NOMO-1 treated with DMSO at 0.1 percent for 48 hours (cell line): Measurements from ENCODE around the gene OR2J3.
"Not testable (repeated sequence)": the region's sequence is repeated elsewhere in the genome, so short reads cannot be mapped to it uniquely, and the experiment has no call there.

Experiments
- DNase-seq: peaks from one replicate; lab custom pipeline; 2025; ENCODE audit not compliant: unreplicated experiment; lab: John Stamatoyannopoulos, UW

Gene OR2J3

DNA sequence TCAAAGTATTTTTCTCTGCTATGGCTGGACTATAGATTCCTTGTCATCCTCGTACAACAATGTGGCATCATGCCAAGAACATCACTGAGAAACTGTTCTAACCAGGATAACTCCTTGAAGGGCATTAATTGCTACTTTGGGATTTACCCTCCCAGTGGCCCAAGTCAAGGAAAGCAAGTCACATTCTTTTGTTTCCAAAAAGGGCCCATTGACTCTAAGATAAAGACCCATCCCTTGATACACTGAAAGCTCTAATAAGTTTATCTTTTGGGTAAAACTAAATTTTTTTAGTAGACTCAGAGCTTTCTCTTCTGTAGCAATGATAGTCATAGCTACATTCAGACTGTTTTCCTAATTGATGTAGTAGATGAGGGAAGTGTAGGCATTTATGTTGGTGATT, at the start of gene OR2J3:
Gene OR2J3, plus strand, starts transcription at position 301 of the 400 bp plus-strand sequence. CDS start 3,833 bp downstream, outside the sequence.
- DNase-seq, result no peak

DNA sequence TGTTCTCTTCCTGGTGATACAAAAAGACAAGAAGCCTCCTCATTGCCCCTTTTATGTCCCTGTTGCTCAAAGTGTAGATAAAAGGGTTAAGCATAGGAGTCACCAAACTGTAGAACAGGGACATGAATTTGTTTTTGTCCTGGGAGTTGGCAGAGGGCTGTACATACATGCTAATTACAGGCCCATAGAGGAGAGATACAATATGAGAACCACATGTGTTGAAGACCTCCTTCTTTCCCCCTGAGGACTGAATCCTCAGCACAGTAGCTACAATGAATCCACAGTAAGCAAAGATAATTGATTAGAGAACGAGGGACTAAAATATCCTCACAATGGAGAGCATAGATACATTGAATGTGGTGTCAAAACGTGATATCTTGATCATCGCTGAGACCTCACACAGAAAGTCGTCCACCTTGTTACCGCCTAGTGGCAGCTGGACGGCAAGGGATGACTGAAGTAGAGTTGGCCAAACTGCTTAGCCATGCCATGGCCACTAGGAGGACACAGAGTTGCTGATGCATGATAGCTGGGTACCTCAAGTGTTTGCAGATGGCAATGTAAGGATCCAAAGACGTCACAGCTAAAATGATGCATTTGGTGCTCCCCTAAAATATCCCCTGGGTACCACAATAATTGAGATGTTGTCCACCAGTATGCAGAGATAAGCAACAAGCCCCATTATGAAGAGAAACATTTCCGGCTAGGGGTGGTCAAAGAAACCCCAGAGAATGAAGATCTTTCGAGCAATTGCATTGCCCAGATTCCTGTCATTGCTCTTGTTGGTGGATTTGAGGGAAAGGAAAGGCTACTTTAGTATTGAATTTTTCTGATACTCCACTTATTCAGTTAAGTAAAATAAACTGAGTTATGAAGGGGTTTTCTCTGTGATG, 35.8 kb upstream of the OR2J3 start:
- DNase-seq, result no peak

DNA sequence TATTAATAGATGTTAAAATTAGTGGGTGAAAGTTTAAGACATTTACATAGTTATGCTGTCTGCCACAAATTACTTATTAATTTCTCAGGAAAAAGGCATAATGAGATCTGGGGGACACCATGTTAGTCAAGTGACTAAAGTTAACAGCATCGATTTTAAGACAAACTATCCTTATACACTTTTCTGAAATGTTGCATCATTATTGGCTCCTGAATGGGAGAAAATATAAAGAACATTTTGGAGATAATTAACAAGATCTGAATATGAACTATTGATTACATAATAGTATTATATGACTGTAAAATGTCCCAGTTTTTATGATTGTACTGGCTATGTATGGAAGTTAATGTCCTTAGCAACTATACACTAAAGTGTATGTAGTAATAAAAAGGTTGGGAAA, 28.7 kb upstream of the OR2J3 start:
- no peak for DNase-seq

- DNase-seq, result no peak
Observed at GRCh38 chr6:29081312-29081711, 26.5 kb upstream of the OR2J3 start.

- no peak for DNase-seq
Observed at GRCh38 chr6:29082457-29082856, 25.4 kb upstream of the OR2J3 start.

DNA sequence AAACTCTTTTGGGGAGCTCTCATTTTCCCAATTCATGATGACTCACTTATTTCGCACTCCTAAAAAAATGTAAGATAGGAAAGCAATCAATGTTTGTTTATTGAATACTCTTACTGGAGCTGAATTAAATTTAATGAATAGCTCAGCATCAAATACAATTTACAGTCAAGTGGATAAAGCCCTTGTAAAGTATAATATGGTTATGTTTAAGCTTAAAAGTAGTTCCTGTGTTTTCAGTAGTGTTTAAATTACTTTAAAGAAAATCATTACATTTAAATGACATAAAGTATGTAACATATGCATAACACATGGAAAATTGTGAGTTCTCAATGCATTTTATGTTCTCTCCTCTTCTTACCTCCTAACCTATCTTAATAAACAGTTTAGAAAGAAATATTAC, 20.6 kb upstream of the OR2J3 start, which contains the start of gene OR2B3:
Gene OR2B3, minus strand, starts transcription at position 101 of the 400 bp plus-strand sequence. Its CDS starts 65 bp downstream, at position 36.
- no peak for DNase-seq

DNA sequence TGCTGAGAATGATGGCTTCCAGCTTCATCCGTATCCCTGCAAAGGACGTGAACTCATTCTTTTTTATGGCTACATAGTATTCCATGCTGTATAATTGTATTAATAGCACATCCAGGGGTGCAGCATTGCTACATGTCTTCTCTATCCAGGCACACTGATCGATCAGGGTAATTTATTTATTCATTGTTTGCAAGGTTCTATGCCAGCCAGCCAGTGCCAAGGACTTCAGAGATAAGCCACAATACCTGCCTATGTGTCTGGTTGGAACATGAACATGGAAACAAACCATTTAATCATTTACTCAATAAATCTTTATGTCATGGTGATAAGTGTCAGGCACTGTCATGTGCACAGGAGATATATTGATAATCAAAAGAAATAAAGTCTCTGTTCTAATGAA, 14.9 kb upstream of the OR2J3 start:
- DNase-seq, result no peak

DNA sequence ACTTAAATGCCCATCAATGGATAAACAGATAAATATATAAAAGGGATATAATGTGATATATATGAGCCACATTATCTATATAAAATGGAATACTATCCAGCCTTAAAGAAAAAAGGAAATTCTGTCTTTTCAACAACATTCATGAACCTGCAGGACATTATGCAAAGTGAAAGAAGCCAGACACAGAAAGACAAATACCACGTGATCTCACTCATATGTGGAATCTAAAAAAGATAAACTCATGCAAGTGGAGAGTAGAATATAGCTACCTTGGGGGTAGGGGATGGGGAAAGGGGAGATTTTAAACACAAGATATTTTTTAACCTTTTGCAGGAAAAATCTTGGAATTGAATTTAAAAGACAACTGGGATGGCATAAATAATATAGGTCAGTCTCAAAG, 10.1 kb upstream of the OR2J3 start:
- no peak for DNase-seq

GRCh38 chr6:29099190-29099589, 8.7 kb upstream of the OR2J3 start, which contains the start of gene OR2J1:
Gene OR2J1 (plus strand): TSS chr6:29099490. CDS start chr6:29100943, 1,453 bp downstream.
- no peak for DNase-seq

GRCh38 chr6:29112135-29112534, 4.3 kb downstream of the OR2J3 start:
- no peak for DNase-seq

GRCh38 chr6:29114964-29115363, 7.1 kb downstream of the OR2J3 start:
- DNase-seq, result not testable (repeated sequence)

DNA sequence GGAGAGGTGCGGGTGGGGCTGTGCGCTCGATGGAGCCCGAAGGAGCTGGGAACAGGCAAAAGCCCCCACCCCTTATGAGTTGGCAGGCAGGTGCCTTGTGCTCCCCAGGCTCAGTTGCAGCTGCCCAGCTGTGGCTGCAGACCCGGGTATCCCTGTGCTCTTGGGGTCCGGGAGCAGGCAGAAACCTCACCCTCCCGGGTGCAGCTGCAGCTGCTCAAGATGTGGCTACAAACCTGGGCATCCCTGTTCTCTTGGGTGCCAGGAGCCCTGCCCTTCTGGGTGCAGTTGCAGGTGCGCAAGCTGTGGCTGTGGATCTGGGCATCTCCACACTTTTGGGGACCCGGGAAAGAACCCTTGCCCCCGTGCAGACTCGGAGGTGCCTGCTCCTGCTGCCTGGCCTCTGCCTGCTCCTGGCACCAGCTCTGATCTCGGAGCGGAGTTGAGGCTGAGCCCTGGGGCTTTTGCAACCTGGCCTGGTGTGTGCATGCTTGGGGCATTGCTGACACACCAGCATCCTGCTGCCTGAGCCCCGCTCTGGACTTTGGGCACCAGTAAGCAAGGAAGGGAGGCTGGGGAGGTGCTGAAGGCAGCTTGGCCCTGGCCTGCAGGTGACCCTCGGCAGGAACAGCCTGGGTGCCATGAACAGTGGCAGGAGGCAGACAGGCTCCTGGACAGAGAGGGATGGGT, 21.6 kb downstream of the OR2J3 start:
- DNase-seq, result no peak

DNA sequence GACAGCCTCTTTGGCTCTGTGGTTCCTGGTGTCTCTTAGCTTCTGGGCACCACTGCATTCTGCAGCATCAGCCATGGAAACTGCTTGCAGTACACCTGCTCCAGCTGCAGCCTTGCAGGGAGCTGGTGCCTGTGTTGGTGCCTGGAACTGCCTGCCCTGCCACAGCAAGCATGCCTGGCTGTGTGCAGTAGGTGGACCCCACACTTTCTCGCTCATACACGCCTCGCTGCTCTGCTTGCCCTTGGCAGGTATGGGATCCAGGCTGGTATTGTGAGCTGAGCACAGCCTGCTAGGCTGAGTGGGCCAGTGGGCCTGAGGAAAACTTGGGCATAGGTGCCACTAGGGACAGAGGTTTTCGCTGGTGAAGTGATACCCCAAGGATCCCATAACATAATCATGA, 22.8 kb downstream of the OR2J3 start:
- DNase-seq, result no peak

DNA sequence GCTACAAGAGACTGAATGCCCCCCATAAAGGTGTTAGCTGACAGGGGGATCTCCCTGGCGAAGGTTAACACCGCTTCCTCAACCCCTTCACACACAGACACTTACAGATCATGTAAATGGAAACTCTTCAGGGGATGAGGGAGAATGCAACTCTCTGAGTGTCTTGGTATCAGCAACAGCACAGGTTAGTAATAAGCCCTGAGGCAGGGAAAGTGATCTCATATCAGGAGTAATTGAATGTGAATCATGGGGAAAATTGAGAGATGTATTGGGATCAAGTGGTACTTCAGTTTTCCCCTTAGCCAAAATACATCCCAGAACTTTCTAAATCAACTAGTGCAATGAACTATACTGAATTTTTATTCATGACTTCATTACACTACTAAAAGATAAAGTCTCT, 23.8 kb downstream of the OR2J3 start:
- no peak for DNase-seq

GRCh38 chr6:29137724-29138123, 29.9 kb downstream of the OR2J3 start:
- DNase-seq, result no peak

DNA sequence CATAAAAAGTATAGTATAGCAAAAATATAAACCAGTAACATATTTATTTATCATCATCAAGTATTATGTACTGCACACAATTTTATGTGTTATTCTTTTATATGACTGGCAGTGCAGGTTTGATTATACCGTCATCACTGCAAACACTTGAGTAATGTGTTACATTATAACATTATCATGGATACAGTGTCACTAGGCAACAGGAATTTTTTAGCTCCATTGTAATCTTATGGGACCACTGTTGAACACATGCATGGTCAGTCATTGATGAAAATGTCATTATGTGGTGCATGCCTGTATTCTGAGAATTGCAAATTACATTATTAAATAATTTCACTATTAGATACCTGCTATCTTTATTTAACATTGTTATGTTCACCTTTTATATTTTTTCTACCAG, 33.7 kb downstream of the OR2J3 start:
- DNase-seq, result no peak

GRCh38 chr6:29142309-29142708, 34.5 kb downstream of the OR2J3 start:
- DNase-seq, result no peak

GRCh38 chr6:29146179-29146578, 38.3 kb downstream of the OR2J3 start:
- DNase-seq, result no peak

- DNase-seq, result no peak
Observed at GRCh38 chr6:29147074-29147473, 39.2 kb downstream of the OR2J3 start.

DNA sequence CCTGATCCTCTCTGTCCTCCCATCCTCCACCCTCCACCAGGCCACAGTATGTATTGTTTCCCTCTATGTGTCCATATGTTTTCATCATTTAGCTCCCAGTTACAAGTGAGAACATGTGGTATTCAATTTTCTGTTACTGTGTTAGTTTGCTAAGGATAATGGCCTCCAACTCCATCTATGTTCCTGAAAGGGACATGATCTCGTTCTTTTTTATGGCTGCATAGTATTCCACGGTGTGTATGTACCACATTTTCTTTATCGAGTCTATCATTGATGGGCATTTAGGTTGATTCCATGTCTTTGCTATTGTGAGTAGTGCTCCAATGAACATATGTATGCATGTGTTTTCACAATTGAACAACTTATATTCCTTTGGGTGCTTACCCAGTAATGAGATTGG, 41.6 kb downstream of the OR2J3 start:
- DNase-seq, result not testable (repeated sequence)

- no peak for DNase-seq
Observed at GRCh38 chr6:29153083-29153482, 45.2 kb downstream of the OR2J3 start.

DNA sequence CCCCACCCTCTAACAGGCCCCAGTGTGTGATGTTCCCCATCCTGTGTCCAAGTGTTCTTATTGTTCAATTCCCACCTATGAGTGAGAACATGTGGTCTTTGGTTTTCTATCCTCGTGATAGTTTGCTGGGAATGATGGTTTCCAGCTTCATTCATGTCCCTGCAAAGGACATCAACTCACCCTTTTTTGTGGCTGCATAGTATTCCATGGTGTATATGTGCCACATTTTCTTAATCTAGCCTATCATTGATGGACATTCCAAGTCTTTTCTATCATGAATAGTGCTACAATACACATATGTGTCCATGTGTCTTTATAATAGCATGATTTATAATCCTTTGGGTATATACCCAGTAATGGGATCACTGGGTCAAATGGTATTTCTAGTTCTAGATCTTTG, 47.3 kb downstream of the OR2J3 start:
- not testable (repeated sequence) for DNase-seq
